Smooth muscle cell (in vitro differentiated cells): Measurements from ENCODE around the gene RNF166. TPM values are rescaled to one million over a fixed set of nuclear protein-coding genes. Genes with fewer than 3 reads are reported as not detected.

Source experiments
- DNase-seq: peaks from one replicate; lab custom pipeline; 2025; ENCODE audit not compliant: unreplicated experiment; lab: John Stamatoyannopoulos, UW
- H2AFZ ChIP-seq: fragments of 200-600 bp; sonication (generic); 2 replicates; pipeline ENCODE4 v1.6.0; 2016; ENCODE audit warnings: antibody characterized with exemption, low read depth, mild to moderate bottlenecking
- H3F3A ChIP-seq: fragments of 200-600 bp; sonication (generic); 2 replicates; pipeline ENCODE4 v1.6.0; 2017; ENCODE audit warnings: antibody characterized with exemption, low read depth
- H3K27ac ChIP-seq: fragments of 200-600 bp; sonication (generic); 2 replicates; pipeline ENCODE4 v1.5.1; 2016; ENCODE audit warnings: low read depth, mild to moderate bottlenecking
- H3K27me3 ChIP-seq: fragments of 200-600 bp; sonication (generic); 2 replicates; pipeline ENCODE4 v1.6.1; 2016; ENCODE audit warnings: low read depth, mild to moderate bottlenecking
- H3K36me3 ChIP-seq: fragments of 200-600 bp; sonication (generic); 2 replicates; pipeline ENCODE4 v1.5.1; 2016; ENCODE audit warnings: low read depth
- H3K4me1 ChIP-seq: fragments of 200-600 bp; sonication (generic); 2 replicates; pipeline ENCODE4 v1.5.1; 2016; ENCODE audit warnings: low read depth
- H3K4me2 ChIP-seq: fragments of 200-600 bp; sonication (generic); 2 replicates; pipeline ENCODE4 v1.6.0; 2016; ENCODE audit warnings: mild to moderate bottlenecking
- H3K4me3 ChIP-seq: fragments of 200-600 bp; sonication (generic); 2 replicates; pipeline ENCODE4 v1.5.1; 2016; ENCODE audit warnings: mild to moderate bottlenecking
- H3K79me2 ChIP-seq: fragments of 200-600 bp; sonication (generic); 2 replicates; pipeline ENCODE4 v1.6.0; 2016; ENCODE audit warnings: low read depth, mild to moderate bottlenecking
- H3K9ac ChIP-seq: fragments of 200-600 bp; sonication (generic); 2 replicates; pipeline ENCODE4 v1.6.0; 2016; ENCODE audit warnings: low read depth
- H3K9me3 ChIP-seq: fragments of 200-600 bp; sonication (generic); replicated peaks from 2 replicates; pipeline ENCODE4 v1.5.1; 2016; ENCODE audit warnings: low read depth
- H4K20me1 ChIP-seq: fragments of 200-600 bp; sonication (generic); 2 replicates; pipeline ENCODE4 v1.6.0; 2016; ENCODE audit warnings: low read depth
- WGBS: methylation state at CpG from one replicate; pipeline ENCODE4 v1.1.7; 2016; ENCODE audit warnings: low lambda C conversion rate; 5-methylcytosine and 5-hydroxymethylcytosine counted together
- polyA plus RNA-seq: library from polyadenylated mRNA; unstranded; fragments of >200 nt; fragmentation: Nextera tagmentation; extraction: Ambion mirVana; gene quantifications from 2 replicates; pipeline ENCODE4 v1.2.1, GENCODE V29; 2016
- total RNA-seq: library from RNA; depleted of rRNA; stranded (reverse); fragments of >200 nt; gene quantifications from 2 replicates; pipeline ENCODE4 v1.2.3, GENCODE V29; 2014
- TF ChIP-seq, protein P1 (sequence below): fragments of 200-600 bp; sonication (generic); IDR thresholded peaks from 2 replicates; pipeline ENCODE4 v1.5.1; 2017; ENCODE audit warnings: borderline replicate concordance, mild to moderate bottlenecking, antibody characterized with exemption; ENCODE audit not compliant: insufficient read depth, poor library complexity, severe bottlenecking

The RNF166 gene
- total and polyA plus RNA-seq, 2 experiments from 2014 or later: 10.1 to 17.3 TPM

DNA sequence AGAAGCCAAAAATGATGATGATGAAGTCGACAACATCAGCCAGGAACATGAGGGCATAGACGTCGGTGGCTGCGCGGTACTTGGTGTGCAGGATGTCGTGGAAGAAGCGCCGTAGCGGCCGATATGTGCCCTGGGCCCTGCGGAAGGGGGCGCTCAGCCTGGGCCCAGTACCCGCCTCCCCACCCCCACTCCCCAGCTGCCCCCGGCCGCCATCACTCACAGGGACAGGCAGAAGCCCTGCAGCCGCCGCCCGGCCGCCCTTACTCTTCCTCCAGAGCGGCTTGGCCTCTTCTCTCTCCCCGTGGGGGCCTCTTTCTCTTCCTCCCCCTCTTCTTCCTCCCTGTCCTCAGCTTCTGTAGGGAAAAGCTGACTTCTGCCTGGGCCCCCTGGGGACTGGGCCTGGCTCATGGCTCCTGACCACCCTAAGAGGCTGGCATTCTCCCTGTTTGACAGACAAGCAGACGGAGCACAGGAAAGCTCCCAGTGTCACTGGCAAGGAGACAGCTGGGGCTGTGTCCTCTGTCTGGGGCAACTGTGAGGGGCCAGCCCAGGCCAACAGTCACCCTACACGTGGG lies 14.3 kb upstream of the RNF166 start:
- no peaks in the 10 kb centered on the region for H3F3A ChIP-seq
- H3K4me1 ChIP-seq: no peaks in the 10 kb centered on the region
- WGBS: 99% methylated on average over 20 of the region's 23 CpGs
- H3K9ac ChIP-seq: no peak overlapping the region
- H3K79me2 ChIP-seq: no peaks in the 10 kb centered on the region
- no peak for DNase-seq
- no peaks in the 10 kb centered on the region for H3K27me3 ChIP-seq
- peaks cover 3% of the 10 kb centered on the region for H4K20me1 ChIP-seq
- H3K4me3 ChIP-seq: no peak overlapping the region
- no peak overlapping the region for H3K27ac ChIP-seq
- no peaks in the 10 kb centered on the region for H3K9me3 ChIP-seq
- H2AFZ ChIP-seq: no peak overlapping the region
- peaks cover 6% of the 10 kb centered on the region for H3K36me3 ChIP-seq
- no peak overlapping the region for H3K4me2 ChIP-seq
- TF ChIP-seq, protein P1, sequence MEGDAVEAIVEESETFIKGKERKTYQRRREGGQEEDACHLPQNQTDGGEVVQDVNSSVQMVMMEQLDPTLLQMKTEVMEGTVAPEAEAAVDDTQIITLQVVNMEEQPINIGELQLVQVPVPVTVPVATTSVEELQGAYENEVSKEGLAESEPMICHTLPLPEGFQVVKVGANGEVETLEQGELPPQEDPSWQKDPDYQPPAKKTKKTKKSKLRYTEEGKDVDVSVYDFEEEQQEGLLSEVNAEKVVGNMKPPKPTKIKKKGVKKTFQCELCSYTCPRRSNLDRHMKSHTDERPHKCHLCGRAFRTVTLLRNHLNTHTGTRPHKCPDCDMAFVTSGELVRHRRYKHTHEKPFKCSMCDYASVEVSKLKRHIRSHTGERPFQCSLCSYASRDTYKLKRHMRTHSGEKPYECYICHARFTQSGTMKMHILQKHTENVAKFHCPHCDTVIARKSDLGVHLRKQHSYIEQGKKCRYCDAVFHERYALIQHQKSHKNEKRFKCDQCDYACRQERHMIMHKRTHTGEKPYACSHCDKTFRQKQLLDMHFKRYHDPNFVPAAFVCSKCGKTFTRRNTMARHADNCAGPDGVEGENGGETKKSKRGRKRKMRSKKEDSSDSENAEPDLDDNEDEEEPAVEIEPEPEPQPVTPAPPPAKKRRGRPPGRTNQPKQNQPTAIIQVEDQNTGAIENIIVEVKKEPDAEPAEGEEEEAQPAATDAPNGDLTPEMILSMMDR: no peak

DNA sequence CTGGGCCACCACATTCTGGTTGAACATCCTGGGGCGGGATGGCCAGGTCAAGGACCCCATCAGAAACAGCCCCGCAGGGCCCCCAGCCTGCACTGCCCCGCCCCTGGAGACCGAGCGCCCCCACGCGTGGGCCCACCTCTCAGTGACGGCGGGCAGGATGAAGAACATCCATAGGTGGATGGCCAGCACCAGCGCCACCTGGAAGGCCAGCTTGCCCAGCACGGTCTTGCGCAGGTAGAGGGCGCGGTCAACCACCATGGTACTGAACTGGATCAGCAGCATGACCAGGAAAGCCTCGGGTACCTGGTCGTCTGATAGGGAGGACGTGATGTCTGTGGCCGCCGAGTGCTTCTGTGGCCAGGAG lies 13.7 kb upstream of the RNF166 start:
- Histone ChIP-seq H3F3A (no peaks in the 10 kb centered on the region), H3K4me1 (no peaks in the 10 kb centered on the region), H3K4me3 (no peak overlapping the region), H3K9me3 (no peaks in the 10 kb centered on the region), H3K36me3 (peaks cover 6% of the 10 kb centered on the region), H3K4me2 (no peak overlapping the region), H4K20me1 (peaks cover 3% of the 10 kb centered on the region), H3K27me3 (no peaks in the 10 kb centered on the region), H2AFZ (no peak overlapping the region), H3K79me2 (no peaks in the 10 kb centered on the region), H3K27ac (no peak overlapping the region), H3K9ac (no peak overlapping the region)
- WGBS: 95% methylated on average over 18 of the region's 19 CpGs
- DNase-seq: no peak
- TF ChIP-seq, protein P1: no peak

GRCh38 chr16:88719267-88719932 lies 13.2 kb upstream of the RNF166 start:
- H2AFZ ChIP-seq: no peak overlapping the region
- H3K9me3 ChIP-seq: no peaks in the 10 kb centered on the region
- H4K20me1 ChIP-seq: peaks cover 6% of the 10 kb centered on the region
- TF ChIP-seq, protein P1: no peak
- DNase-seq: no peak
- no peak overlapping the region for H3K4me2 ChIP-seq
- WGBS: 98% methylated on average over 29 of the region's 29 CpGs
- H3K36me3 ChIP-seq: peaks cover 6% of the 10 kb centered on the region
- H3K4me1 ChIP-seq: no peaks in the 10 kb centered on the region
- H3K9ac ChIP-seq: no peak overlapping the region
- no peaks in the 10 kb centered on the region for H3K79me2 ChIP-seq
- no peaks in the 10 kb centered on the region for H3F3A ChIP-seq
- H3K27ac ChIP-seq: no peak overlapping the region
- no peak overlapping the region for H3K4me3 ChIP-seq
- no peaks in the 10 kb centered on the region for H3K27me3 ChIP-seq

DNA sequence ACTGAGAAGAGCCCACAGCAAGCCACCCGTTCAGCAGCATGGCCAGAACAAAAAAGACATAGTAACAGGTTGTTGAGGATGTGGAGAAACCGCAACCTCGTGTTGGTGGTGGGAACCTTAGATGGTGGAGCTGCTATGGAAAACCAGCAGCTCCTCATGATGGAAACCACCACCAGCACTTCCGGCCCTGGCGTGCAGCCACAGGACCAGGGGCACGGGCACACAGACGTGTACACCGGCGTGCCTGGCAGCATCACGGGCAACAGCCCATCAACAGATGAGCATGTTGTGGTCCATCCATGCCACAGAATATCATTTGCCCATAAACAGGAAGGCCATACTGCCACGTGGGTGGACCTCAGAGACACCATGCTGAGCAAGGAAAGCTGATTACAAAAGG lies 12.0 kb upstream of the RNF166 start:
- Histone ChIP-seq H4K20me1 (peaks cover 17% of the 10 kb centered on the region), H3K4me2 (no peak overlapping the region), H3K9me3 (no peaks in the 10 kb centered on the region), H3F3A (no peaks in the 10 kb centered on the region), H3K27me3 (no peaks in the 10 kb centered on the region), H3K4me1 (no peaks in the 10 kb centered on the region), H3K9ac (no peak overlapping the region), H3K4me3 (no peak overlapping the region), H3K27ac (no peak overlapping the region), H3K79me2 (no peaks in the 10 kb centered on the region), H3K36me3 (peaks cover 6% of the 10 kb centered on the region), H2AFZ (no peak overlapping the region)
- WGBS: 98% methylated on average over 11 of the region's 11 CpGs
- no peak for DNase-seq
- TF ChIP-seq, protein P1: no peak
